ENCODE results near the gene TNFRSF13B. TPM values are rescaled to one million over a fixed set of nuclear protein-coding genes. Genes with fewer than 3 reads are reported as not detected.

Gene TNFRSF13B
- total RNA-seq, 1 experiment from 2014 or later, result not detected

DNA sequence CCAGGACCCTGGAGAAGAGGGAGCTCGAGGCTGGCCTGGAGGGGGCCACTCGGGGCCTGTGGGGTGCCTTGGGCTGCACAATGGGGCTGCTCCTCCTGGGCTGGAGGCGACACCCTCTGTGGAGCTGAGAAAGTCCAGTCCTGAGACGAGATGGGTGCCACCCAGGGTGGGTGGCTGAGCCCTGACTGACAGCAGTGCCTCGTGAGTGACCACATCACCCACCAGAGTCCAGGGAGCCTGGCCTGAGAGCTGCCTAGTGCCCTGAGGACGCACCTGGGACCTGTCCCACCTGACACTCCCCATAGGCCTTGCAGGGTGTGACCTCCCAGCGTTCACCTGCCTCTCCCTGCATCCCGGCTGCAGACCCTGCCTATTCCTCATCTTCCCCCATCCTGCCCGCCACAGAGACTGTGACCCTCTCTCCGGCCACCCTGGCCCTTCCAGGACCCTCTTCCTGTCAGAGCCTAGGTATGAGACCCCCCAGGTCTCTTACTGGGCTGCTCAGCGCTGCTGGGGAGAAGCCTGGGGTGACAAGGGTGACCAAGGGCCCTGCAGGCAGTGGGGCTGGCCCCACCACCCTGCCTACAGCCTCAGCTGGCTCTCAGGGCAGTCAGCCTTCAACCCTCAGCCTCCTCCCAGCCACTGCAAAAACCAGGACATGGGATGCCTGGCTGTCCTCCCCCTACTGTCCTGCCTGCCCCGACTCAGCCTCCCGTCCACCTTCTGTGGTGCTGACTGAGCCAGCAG is 41.2 kb downstream of the TNFRSF13B start:
- no peak overlapping the region for H2AFZ ChIP-seq (ENCODE audit: low read length)
- POLR2A ChIA-PET (ENCODE audit: unreplicated experiment), result no interaction called here

GRCh38 chr17:16929757-16930520 is 42.0 kb downstream of the TNFRSF13B start:
- no peaks in the 10 kb centered on the region for H4K20me1 ChIP-seq (ENCODE audit: low read length)
- H3K4me1 ChIP-seq (ENCODE audit: insufficient read depth, low read length), result no peaks in the 10 kb centered on the region
- H3K36me3 ChIP-seq (ENCODE audit: low read depth, low read length), result no peaks in the 10 kb centered on the region
- no peak overlapping the region for H3K4me2 ChIP-seq (ENCODE audit: low read length)
- no peaks in the 10 kb centered on the region for H3K79me2 ChIP-seq (ENCODE audit: low read length)
- H3K9me2 ChIP-seq (replicated peaks; ENCODE audit: low read length), result no peaks in the 10 kb centered on the region
- H3K9me3 ChIP-seq (ENCODE audit: low read length), result no peaks in the 10 kb centered on the region
- POLR2A ChIA-PET (ENCODE audit: unreplicated experiment), result no interaction called here
- BruUV-seq (replicated peaks), result no TSS peak
- no peak overlapping the region for H3K4me3 ChIP-seq (ENCODE audit: low read length)
- no peaks in the 10 kb centered on the region for H3F3A ChIP-seq (ENCODE audit: low read length, unreplicated experiment)
- TF ChIP-seq, protein P1, sequence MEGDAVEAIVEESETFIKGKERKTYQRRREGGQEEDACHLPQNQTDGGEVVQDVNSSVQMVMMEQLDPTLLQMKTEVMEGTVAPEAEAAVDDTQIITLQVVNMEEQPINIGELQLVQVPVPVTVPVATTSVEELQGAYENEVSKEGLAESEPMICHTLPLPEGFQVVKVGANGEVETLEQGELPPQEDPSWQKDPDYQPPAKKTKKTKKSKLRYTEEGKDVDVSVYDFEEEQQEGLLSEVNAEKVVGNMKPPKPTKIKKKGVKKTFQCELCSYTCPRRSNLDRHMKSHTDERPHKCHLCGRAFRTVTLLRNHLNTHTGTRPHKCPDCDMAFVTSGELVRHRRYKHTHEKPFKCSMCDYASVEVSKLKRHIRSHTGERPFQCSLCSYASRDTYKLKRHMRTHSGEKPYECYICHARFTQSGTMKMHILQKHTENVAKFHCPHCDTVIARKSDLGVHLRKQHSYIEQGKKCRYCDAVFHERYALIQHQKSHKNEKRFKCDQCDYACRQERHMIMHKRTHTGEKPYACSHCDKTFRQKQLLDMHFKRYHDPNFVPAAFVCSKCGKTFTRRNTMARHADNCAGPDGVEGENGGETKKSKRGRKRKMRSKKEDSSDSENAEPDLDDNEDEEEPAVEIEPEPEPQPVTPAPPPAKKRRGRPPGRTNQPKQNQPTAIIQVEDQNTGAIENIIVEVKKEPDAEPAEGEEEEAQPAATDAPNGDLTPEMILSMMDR (conservative IDR thresholded peaks at IDR 0.05; ENCODE audit: low read depth, low read length), result no peak
- TF ChIP-seq EZH2 (IDR thresholded peaks at IDR 0.05; ENCODE audit: low read length, unreplicated experiment) (no peak), EZH2phosphoT487 (IDR thresholded peaks at IDR 0.05; ENCODE audit: borderline replicate concordance, low read length) (no peak)
- CTCF ChIA-PET, result no interaction called here
- no peaks in the 10 kb centered on the region for H3K27me3 ChIP-seq (ENCODE audit: low read length)
- no peak overlapping the region for H3K9ac ChIP-seq (ENCODE audit: low read length)
- intact Hi-C loops (cut with micrococcal nuclease), result no loop called here
- DNase-seq, result no peak
- no peak overlapping the region for H3K27ac ChIP-seq (ENCODE audit: low read length)
- no peak overlapping the region for H2AFZ ChIP-seq (ENCODE audit: low read length)
- ATAC-seq, result no peak

More for the DNA sequence above, 41.2 kb downstream of the TNFRSF13B start:
- intact Hi-C loops (cut with micrococcal nuclease), result no loop called here
- no peak for TF ChIP-seq EZH2 (IDR thresholded peaks at IDR 0.05; ENCODE audit: low read length, unreplicated experiment)
- no peak for TF ChIP-seq EZH2phosphoT487 (IDR thresholded peaks at IDR 0.05; ENCODE audit: borderline replicate concordance, low read length)
- TF ChIP-seq, protein P1 (conservative IDR thresholded peaks at IDR 0.05; ENCODE audit: low read depth, low read length), result no peak
- DNase-seq, result no peak
- Histone ChIP-seq H3K9ac (ENCODE audit: low read length) (no peak overlapping the region), H3K79me2 (ENCODE audit: low read length) (no peaks in the 10 kb centered on the region), H3K4me1 (ENCODE audit: insufficient read depth, low read length) (no peaks in the 10 kb centered on the region), H3K36me3 (ENCODE audit: low read depth, low read length) (no peaks in the 10 kb centered on the region), H3K4me3 (ENCODE audit: low read length) (no peak overlapping the region), H3F3A (ENCODE audit: low read length, unreplicated experiment) (no peaks in the 10 kb centered on the region), H3K27ac (ENCODE audit: low read length) (no peak overlapping the region), H3K9me3 (ENCODE audit: low read length) (no peaks in the 10 kb centered on the region), H3K9me2 (replicated peaks; ENCODE audit: low read length) (no peaks in the 10 kb centered on the region), H4K20me1 (ENCODE audit: low read length) (no peaks in the 10 kb centered on the region), H3K27me3 (ENCODE audit: low read length) (no peaks in the 10 kb centered on the region), H3K4me2 (ENCODE audit: low read length) (no peak overlapping the region)
- ATAC-seq, result no peak
- BruUV-seq (replicated peaks), result no TSS peak
- CTCF ChIA-PET, result no interaction called here
